HepG2 (cell line): ENCODE measurements around the gene TCF7L2. TPM values are rescaled to one million over a fixed set of nuclear protein-coding genes. Genes with fewer than 3 reads are reported as not detected.

Source experiments
- ATAC-seq: fragments of 200-7000 bp; cut with Tn5 transposase; 3 replicates; pipeline ENCODE4 v1.9.1; 2020; ENCODE audit warnings: mild to moderate bottlenecking, moderate library complexity
- BruUV-seq: library from RNA; stranded (reverse); fragments of 400-500 nt; replicated peaks from 2 replicates; lab custom pipeline; 2021; lab: Mats Ljungman, UMichigan
- CTCF ChIA-PET: fragments of 300-600 bp; formaldehyde crosslinking; extraction: SDS; loops from one replicate; lab custom pipeline; 2021; ENCODE audit warnings: low total read pairs, inconsistent platforms, low intra/inter-chr PET ratio; lab: Yijun Ruan, JAX
- POLR2A ChIA-PET: fragments of 350-600 bp; sonication (Branson Sonifier 250); formaldehyde crosslinking; loops from one replicate; lab custom pipeline; 2020; ENCODE audit warnings: antibody characterized with exemption, inconsistent platforms; lab: Yijun Ruan, JAX
- DNase-seq: peaks from one replicate; pipeline ENCODE4 v3.0.0-alpha.2; 2015; ENCODE audit warnings: low spot score
- FAIRE-seq: peaks from 3 replicates; lab custom pipeline; 2011; peaks lifted over from hg19 to GRCh38; lab: Jason Lieb, UNC
- H2AFZ ChIP-seq: one replicate; pipeline ENCODE4 v1.6.1; 2011; ENCODE audit warnings: low read length, inconsistent platforms
- H3K27ac ChIP-seq: fragments of 300-600 bp; 3 replicates; pipeline ENCODE4 v1.8.0; 2011; ENCODE audit warnings: mixed run types, mild to moderate bottlenecking, mixed read lengths, low read length, inconsistent platforms; ENCODE audit not compliant: insufficient read depth; ENCODE audit errors: extremely low read length
- H3K27me3 ChIP-seq, 2 experiments: fragments of 200-600 bp in 1 of 2; 2 replicates in 1 of 2; 3 replicates in 1 of 2; pipeline versions ENCODE4 v1.6.0 to v1.8.0; 2011; ENCODE audit warnings: low read length in 2 of 2, mild to moderate bottlenecking in 2 of 2, moderate library complexity in 2 of 2, inconsistent platforms in 1 of 2; ENCODE audit not compliant: insufficient read depth in 2 of 2, control insufficient read depth in 1 of 2
- H3K36me3 ChIP-seq, 2 experiments: fragments of 200-600 bp in 1 of 2; replicated peaks in 1 of 2; 2 replicates in 1 of 2; 3 replicates in 1 of 2; pipeline versions ENCODE4 v1.5.1 to v1.8.0; 2011; ENCODE audit warnings: low read length in 2 of 2, inconsistent platforms in 1 of 2; ENCODE audit not compliant: insufficient read depth in 2 of 2, control insufficient read depth in 1 of 2
- H3K4me1 ChIP-seq: 2 replicates; pipeline ENCODE4 v1.5.1; 2012; ENCODE audit warnings: low read length, inconsistent platforms; ENCODE audit not compliant: insufficient read depth
- H3K4me2 ChIP-seq: 2 replicates; pipeline ENCODE4 v1.6.0; 2011; ENCODE audit warnings: low read depth, low read length, inconsistent platforms
- H3K4me3 ChIP-seq, 3 experiments: fragments of 200-600 bp in 1 of 3; sonication (generic), shearing (Covaris generic) in 1 of 3; replicated peaks in 1 of 3; 2 replicates each; pipeline ENCODE4 v1.5.1; 2011 to 2016; ENCODE audit warnings: low read length in 3 of 3, inconsistent platforms in 2 of 3, low read depth in 2 of 3, mild to moderate bottlenecking in 2 of 3, control low read depth in 1 of 3, mixed read lengths in 1 of 3; ENCODE audit not compliant: insufficient read depth in 1 of 3
- H3K79me2 ChIP-seq: one replicate; pipeline ENCODE4 v1.6.1; 2011; ENCODE audit warnings: low read length, inconsistent platforms; ENCODE audit not compliant: insufficient read depth
- H3K9ac ChIP-seq: 2 replicates; pipeline ENCODE4 v1.6.0; 2011; ENCODE audit warnings: mild to moderate bottlenecking, low read depth, low read length, inconsistent platforms; ENCODE audit not compliant: insufficient read depth
- H3K9me3 ChIP-seq: 2 replicates; pipeline ENCODE4 v1.5.1; 2012; ENCODE audit warnings: mild to moderate bottlenecking, low read length
- H4K20me1 ChIP-seq: 2 replicates; pipeline ENCODE4 v1.6.0; 2011; ENCODE audit warnings: inconsistent platforms, mild to moderate bottlenecking, low read length, moderate library complexity; ENCODE audit not compliant: insufficient read depth
- BRF2 ChIP-seq: sonication (generic); formaldehyde crosslinking; IDR thresholded peaks from 2 replicates; pipeline ENCODE4 v1.8.1; 2022; ENCODE audit warnings: mild to moderate bottlenecking, missing genetic modification reagents
- CSRNP1 ChIP-seq: sonication (generic); formaldehyde crosslinking; IDR thresholded peaks from 2 replicates; pipeline ENCODE4 v1.8.1; 2023; ENCODE audit warnings: mild to moderate bottlenecking, missing genetic modification reagents
- MBD4 ChIP-seq: IDR thresholded peaks from 2 replicates; pipeline ENCODE4 v1.6.1; 2012; ENCODE audit warnings: low read length, inconsistent platforms, borderline replicate concordance
- NCOR1 ChIP-seq: fragments of 200-600 bp; sonication (generic); IDR thresholded peaks from 2 replicates; pipeline ENCODE4 v1.7.0; 2017; ENCODE audit warnings: antibody characterized with exemption, low read length, borderline replicate concordance
- NR2F2 ChIP-seq: IDR thresholded peaks from 2 replicates; pipeline ENCODE4 v1.6.1; 2012; ENCODE audit warnings: low read depth, inconsistent platforms, borderline replicate concordance
- POLR2A ChIP-seq, 2 experiments: IDR thresholded peaks; 2 replicates each; pipeline ENCODE4 v1.6.1; 2011; ENCODE audit warnings: low read depth in 2 of 2, low read length in 2 of 2, mild to moderate bottlenecking in 1 of 2, moderate library complexity in 1 of 2; ENCODE audit not compliant: insufficient read depth in 1 of 2
- SP5 ChIP-seq: IDR thresholded peaks from 2 replicates; pipeline ENCODE4 v1.6.1; 2016; ENCODE audit warnings: low read depth, borderline replicate concordance
- TAF15 ChIP-seq: fragments of 200-400 bp; formaldehyde crosslinking; IDR thresholded peaks from one replicate; pipeline ENCODE4 v1.6.1; 2018; ENCODE audit warnings: mild to moderate bottlenecking, low read depth, low read length; ENCODE audit not compliant: poor library complexity, severe bottlenecking
- THAP11 ChIP-seq: IDR thresholded peaks from 2 replicates; pipeline ENCODE4 v1.6.1; 2016; ENCODE audit warnings: missing biosample characterization, missing genetic modification reagents
- TOE1 ChIP-seq: sonication (generic); formaldehyde crosslinking; IDR thresholded peaks from 2 replicates; pipeline ENCODE4 v1.4.0; 2020; ENCODE audit warnings: mild to moderate bottlenecking, missing genetic modification reagents
- ZEB1 ChIP-seq: IDR thresholded peaks from 2 replicates; pipeline ENCODE4 v1.6.1; 2012; ENCODE audit warnings: mild to moderate bottlenecking, low read depth, inconsistent platforms; ENCODE audit not compliant: insufficient replicate concordance
- ZFY ChIP-seq: sonication (generic); formaldehyde crosslinking; IDR thresholded peaks from 2 replicates; pipeline ENCODE4 v1.4.0; 2020; ENCODE audit warnings: missing genetic modification reagents
- ZNF282 ChIP-seq: fragments of 450-650 bp; IDR thresholded peaks from 2 replicates; pipeline ENCODE4 v1.6.1; 2018; ENCODE audit not compliant: partially characterized antibody
- ZNF333 ChIP-seq: sonication (generic); formaldehyde crosslinking; IDR thresholded peaks from 2 replicates; pipeline ENCODE4 v1.4.0; 2020; ENCODE audit warnings: mild to moderate bottlenecking, missing genetic modification reagents, borderline replicate concordance
- ZNF761 ChIP-seq: sonication (generic); formaldehyde crosslinking; conservative IDR thresholded peaks from 2 replicates; pipeline ENCODE4 v1.4.0; 2020; ENCODE audit warnings: mild to moderate bottlenecking, missing genetic modification reagents
- ZNF790 ChIP-seq: sonication (generic); formaldehyde crosslinking; IDR thresholded peaks from 2 replicates; pipeline ENCODE4 v1.8.0; 2022; ENCODE audit warnings: missing genetic modification reagents, mild to moderate bottlenecking, borderline replicate concordance
- WGBS: methylation state at CpG from one replicate; pipeline ENCODE4 v1.1.6; 2017; ENCODE audit warnings: low lambda C conversion rate; 5-methylcytosine and 5-hydroxymethylcytosine counted together
- in situ Hi-C: cut with HindIII; loops from 2 replicates; pipeline ENCODE4 v1.10.0; 2017; ENCODE audit warnings: low pct_unique_long_range_greater_than_20kb; ENCODE audit not compliant: extremely low pct_ligation_motif_present
- intact Hi-C: fragments of 100-400 bp; cut with micrococcal nuclease; formaldehyde crosslinking; loops from one replicate; pipeline ENCODE4 v1.10.0; 2022; ENCODE audit not compliant: unreplicated experiment
- polyA plus RNA-seq, 8 experiments: library from polyadenylated mRNA; depleted of rRNA in 3 of 8; stranded (reverse) in 7 of 8; unstranded in 1 of 8; fragments of >200 nt; fragmentation: Illumina TruSeq in 4 of 8; extraction: Trizol in 4 of 8; gene quantifications; 2 replicates each; pipeline versions ENCODE4 v1.2.1 to v1.2.3, GENCODE V29; 2011 to 2016; ENCODE audit warnings: low read depth in 4 of 8, missing spikeins in 1 of 8, mixed read lengths in 1 of 8; ENCODE audit not compliant: insufficient read depth in 1 of 8
- total RNA-seq, 5 experiments: library from RNA; depleted of rRNA; stranded (reverse); fragments of >200 nt; fragmentation: Illumina TruSeq; extraction: Trizol; gene quantifications; 2 replicates each; pipeline ENCODE4 v1.2.3, GENCODE V29; 2016; ENCODE audit warnings: low read depth in 1 of 5
- TF ChIP-seq, protein P1 (sequence below): sonication (generic); formaldehyde crosslinking; IDR thresholded peaks from 2 replicates; pipeline ENCODE4 v1.4.0; 2020; ENCODE audit warnings: mild to moderate bottlenecking, missing genetic modification reagents, borderline replicate concordance
- TF ChIP-seq, protein P2 (sequence below): sonication (generic); formaldehyde crosslinking; IDR thresholded peaks from 2 replicates; pipeline ENCODE4 v1.8.1; 2023; ENCODE audit warnings: missing genetic modification reagents, inconsistent platforms, borderline replicate concordance

Gene TCF7L2
- total and polyA plus RNA-seq, 2 of the 13 experiments (the other 11 are each of a cell fraction or from before 2014, with no cell fraction given) = 3.9 to 13.7 TPM

DNA sequence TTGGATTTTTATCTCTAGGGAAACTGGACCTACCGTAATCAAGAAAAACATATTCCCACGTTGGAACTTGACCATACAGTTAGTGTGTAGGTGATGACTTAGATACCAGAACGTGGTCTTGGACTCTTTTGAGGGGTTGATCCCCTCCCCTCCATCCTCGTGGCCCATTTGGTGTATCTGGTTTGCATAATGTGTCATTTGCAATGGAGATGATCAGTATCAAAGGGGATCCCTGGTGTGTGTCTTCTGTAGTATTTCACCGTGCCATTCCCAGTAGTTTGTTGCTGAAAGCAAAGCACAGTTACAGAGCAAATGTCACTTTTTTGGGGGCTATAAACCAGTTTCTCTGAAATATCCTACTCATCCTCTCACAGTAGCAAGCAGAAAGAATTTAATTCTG is 217.7 kb downstream of the TCF7L2 start:
- intact Hi-C loops (no loop called here), in situ Hi-C loops (no loop called here)
- ATAC-seq (no peak), FAIRE-seq (no peak), DNase-seq (no peak)
- H3K36me3 ChIP-seq = peaks cover 10 to 41% of the 10 kb centered on the region in 2 experiments; a peak in 4 of 5 replicates
- H4K20me1 ChIP-seq = 0 out of 2 replicates have a peak, but pooled peaks cover 3% of the 10 kb centered on the region
- WGBS = 89% methylated on average over 5 of the region's 5 CpGs
- H3K4me3 ChIP-seq = no peak overlapping the region
- TF ChIP-seq POLR2A (IDR thresholded peaks at IDR 0.05; ENCODE audit: insufficient read depth in 1 of 2, low read depth in 2 of 2, low read length in 2 of 2) (no peak), ZNF282 (no peak), TAF15 (no peak), NR2F2 (no peak), ZFY (CRISPR knock-in tag) (no peak), ZNF333 (no peak), ZNF761 (no peak), BRF2 (CRISPR knock-in tag) (no peak), TOE1 (CRISPR knock-in tag) (no peak), CSRNP1 (CRISPR knock-in tag) (no peak), SP5 (CRISPR knock-in tag) (no peak), ZEB1 (no peak), MBD4 (no peak), NCOR1 (no peak), THAP11 (no peak), ZNF790 (CRISPR knock-in tag) (no peak)
- TF ChIP-seq, protein P1, sequence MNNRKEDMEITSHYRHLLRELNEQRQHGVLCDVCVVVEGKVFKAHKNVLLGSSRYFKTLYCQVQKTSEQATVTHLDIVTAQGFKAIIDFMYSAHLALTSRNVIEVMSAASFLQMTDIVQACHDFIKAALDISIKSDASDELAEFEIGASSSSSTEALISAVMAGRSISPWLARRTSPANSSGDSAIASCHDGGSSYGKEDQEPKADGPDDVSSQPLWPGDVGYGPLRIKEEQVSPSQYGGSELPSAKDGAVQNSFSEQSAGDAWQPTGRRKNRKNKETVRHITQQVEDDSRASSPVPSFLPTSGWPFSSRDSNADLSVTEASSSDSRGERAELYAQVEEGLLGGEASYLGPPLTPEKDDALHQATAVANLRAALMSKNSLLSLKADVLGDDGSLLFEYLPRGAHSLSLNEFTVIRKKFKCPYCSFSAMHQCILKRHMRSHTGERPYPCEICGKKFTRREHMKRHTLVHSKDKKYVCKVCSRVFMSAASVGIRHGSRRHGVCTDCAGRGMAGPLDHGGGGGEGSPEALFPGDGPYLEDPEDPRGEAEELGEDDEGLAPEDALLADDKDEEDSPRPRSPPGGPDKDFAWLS (CRISPR knock-in tag) = no peak
- TF ChIP-seq, protein P2, sequence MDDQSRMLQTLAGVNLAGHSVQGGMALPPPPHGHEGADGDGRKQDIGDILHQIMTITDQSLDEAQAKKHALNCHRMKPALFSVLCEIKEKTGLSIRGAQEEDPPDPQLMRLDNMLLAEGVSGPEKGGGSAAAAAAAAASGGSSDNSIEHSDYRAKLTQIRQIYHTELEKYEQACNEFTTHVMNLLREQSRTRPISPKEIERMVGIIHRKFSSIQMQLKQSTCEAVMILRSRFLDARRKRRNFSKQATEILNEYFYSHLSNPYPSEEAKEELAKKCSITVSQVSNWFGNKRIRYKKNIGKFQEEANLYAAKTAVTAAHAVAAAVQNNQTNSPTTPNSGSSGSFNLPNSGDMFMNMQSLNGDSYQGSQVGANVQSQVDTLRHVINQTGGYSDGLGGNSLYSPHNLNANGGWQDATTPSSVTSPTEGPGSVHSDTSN (CRISPR knock-in tag) = no peak
- no peak overlapping the region for H3K4me2 ChIP-seq
- BruUV-seq = no TSS peak
- H3K79me2 ChIP-seq = no peaks in the 10 kb centered on the region
- H3K9ac ChIP-seq = no peak overlapping the region
- H3K27me3 ChIP-seq = no peaks in the 10 kb centered on the region
- no peaks in the 10 kb centered on the region for H3K4me1 ChIP-seq
- H2AFZ ChIP-seq = no peak overlapping the region
- CTCF ChIA-PET = no interaction called here
- H3K27ac ChIP-seq = no peak overlapping the region
- no peaks in the 10 kb centered on the region for H3K9me3 ChIP-seq
- POLR2A ChIA-PET = no interaction called here
